Esophagus muscularis mucosa (tissue), 4 donors: ENCODE data around the gene ANKRD33B.

Source experiments
- EP300 ChIP-seq: sonication (generic); formaldehyde crosslinking; IDR thresholded peaks from one replicate; pipeline ENCODE4 v1.6.1; 2017; ENCODE audit warnings: antibody characterized with exemption
- POLR2A ChIP-seq: fragments of 450-650 bp; IDR thresholded peaks from one replicate; pipeline ENCODE4 v1.6.1; 2017; ENCODE audit warnings: antibody characterized with exemption, moderate library complexity, mild to moderate bottlenecking, low read depth
- POLR2AphosphoS5 ChIP-seq, 2 donors: sonication (generic); formaldehyde crosslinking; IDR thresholded peaks; one replicate each; pipeline ENCODE4 v1.6.1; 2017; ENCODE audit warnings: antibody characterized with exemption in 2 of 2
- TF ChIP-seq, protein P1 (sequence below), 3 experiments: fragments of 200-600 bp in 2 of 3; fragments of 450-650 bp in 1 of 3; sonication (generic) in 2 of 3; IDR thresholded peaks; one replicate each; pipeline ENCODE4 v1.5.1; 2017 to 2019; ENCODE audit warnings: antibody characterized with exemption in 3 of 3, mild to moderate bottlenecking in 2 of 3, moderate library complexity in 1 of 3

DNA sequence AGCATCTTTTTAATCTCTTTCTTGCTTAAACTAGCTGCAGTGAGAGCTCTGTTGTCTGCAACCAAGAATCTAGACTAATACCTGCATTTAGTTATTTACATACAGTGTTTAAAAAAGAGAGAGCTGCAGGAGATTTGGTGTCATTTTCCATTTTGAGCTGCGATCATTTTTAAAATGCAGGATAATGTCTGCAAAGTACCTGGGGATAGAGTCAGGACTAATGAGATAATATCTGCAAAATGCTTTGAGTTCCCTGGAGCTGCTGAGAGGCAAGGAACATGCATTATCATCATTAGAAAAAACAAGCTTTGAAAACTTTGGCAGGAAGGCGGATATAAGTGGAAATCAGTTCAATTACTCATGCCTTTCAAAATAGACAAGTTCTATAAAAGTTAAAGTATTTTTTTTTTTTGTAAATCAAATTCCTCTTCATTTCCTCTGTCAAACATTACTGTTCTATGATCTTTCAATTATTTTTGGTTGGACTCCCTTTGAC is 21.8 kb upstream of the ANKRD33B start:
- TF ChIP-seq, protein P1, sequence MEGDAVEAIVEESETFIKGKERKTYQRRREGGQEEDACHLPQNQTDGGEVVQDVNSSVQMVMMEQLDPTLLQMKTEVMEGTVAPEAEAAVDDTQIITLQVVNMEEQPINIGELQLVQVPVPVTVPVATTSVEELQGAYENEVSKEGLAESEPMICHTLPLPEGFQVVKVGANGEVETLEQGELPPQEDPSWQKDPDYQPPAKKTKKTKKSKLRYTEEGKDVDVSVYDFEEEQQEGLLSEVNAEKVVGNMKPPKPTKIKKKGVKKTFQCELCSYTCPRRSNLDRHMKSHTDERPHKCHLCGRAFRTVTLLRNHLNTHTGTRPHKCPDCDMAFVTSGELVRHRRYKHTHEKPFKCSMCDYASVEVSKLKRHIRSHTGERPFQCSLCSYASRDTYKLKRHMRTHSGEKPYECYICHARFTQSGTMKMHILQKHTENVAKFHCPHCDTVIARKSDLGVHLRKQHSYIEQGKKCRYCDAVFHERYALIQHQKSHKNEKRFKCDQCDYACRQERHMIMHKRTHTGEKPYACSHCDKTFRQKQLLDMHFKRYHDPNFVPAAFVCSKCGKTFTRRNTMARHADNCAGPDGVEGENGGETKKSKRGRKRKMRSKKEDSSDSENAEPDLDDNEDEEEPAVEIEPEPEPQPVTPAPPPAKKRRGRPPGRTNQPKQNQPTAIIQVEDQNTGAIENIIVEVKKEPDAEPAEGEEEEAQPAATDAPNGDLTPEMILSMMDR (IDR thresholded peaks at IDR 0.05) = no peak
- TF ChIP-seq POLR2A (no peak), POLR2AphosphoS5 (IDR thresholded peaks at IDR 0.05) (no peak), EP300 (no peak)
